GM04504 (cell line): ENCODE measurements around the gene CARHSP1.
"Not testable (repeated sequence)": the region's sequence is repeated elsewhere in the genome, so short reads cannot be mapped to it uniquely, and the experiment has no call there.

Source experiments
- DNase-seq: peaks from one replicate; pipeline ENCODE4 v3.0.0-alpha.2; 2012; ENCODE audit warnings: low read depth

Gene CARHSP1

GRCh38 chr16:8828541-8829165, 40.2 kb downstream of the CARHSP1 start:
- no peak for DNase-seq

- no peak for DNase-seq
Measured at GRCh38 chr16:8826278-8826879, 42.4 kb downstream of the CARHSP1 start.

GRCh38 chr16:8822403-8822802, 46.4 kb downstream of the CARHSP1 start:
- DNase-seq = no peak

GRCh38 chr16:8819411-8820034, 49.3 kb downstream of the CARHSP1 start:
- no peak for DNase-seq

- no peak for DNase-seq
Measured at GRCh38 chr16:8818504-8819270, 50.1 kb downstream of the CARHSP1 start.

GRCh38 chr16:8816967-8817655, 51.7 kb downstream of the CARHSP1 start:
- DNase-seq = no peak

- no peak for DNase-seq
Measured at GRCh38 chr16:8814095-8814806, 54.6 kb downstream of the CARHSP1 start.

- DNase-seq = no peak
Measured at GRCh38 chr16:8812162-8812843, 56.5 kb downstream of the CARHSP1 start.

- no peak for DNase-seq
Measured at GRCh38 chr16:8808613-8809353, 60.0 kb downstream of the CARHSP1 start.

GRCh38 chr16:8808009-8808408, 60.8 kb downstream of the CARHSP1 start:
- DNase-seq = no peak

- DNase-seq = no peak
Measured at GRCh38 chr16:8807189-8807588, 61.6 kb downstream of the CARHSP1 start.

- DNase-seq = no peak
Measured at GRCh38 chr16:8806272-8806983, 62.4 kb downstream of the CARHSP1 start.

- DNase-seq = no peak
Measured at GRCh38 chr16:8804313-8804712, 64.5 kb downstream of the CARHSP1 start.

- DNase-seq = not testable (repeated sequence)
Measured at GRCh38 chr16:8803733-8804132, 65.1 kb downstream of the CARHSP1 start.
